ENCODE data around the gene CPNE6. TPM values are rescaled to one million over a fixed set of nuclear protein-coding genes. Genes with fewer than 3 reads are reported as not detected.

Gene CPNE6
- total and polyA plus RNA-seq, 2 of the 13 experiments (the other 11 are each of a cell fraction or from before 2014, with no cell fraction given) = not detected

DNA sequence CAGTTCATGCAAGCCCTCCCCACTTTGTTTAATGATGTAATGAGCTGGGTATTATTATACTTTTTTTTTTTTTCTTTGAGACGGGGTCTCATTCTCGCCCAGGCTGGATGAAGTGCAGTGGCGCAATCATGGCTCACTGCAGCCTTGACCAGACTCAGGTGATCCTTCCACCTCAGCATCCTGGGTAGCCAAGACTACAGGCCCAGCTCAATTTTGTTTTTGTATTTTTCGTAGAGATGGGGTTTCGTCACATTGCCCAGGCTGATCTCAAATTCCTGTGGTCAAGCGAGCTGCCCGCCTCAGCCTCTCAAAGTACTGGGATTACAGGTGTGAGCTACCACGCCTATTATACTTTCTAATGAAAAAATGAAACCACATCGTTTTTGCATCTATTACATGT lies 38.7 kb downstream of the CPNE6 start (continued):
- TF ChIP-seq, protein P1, sequence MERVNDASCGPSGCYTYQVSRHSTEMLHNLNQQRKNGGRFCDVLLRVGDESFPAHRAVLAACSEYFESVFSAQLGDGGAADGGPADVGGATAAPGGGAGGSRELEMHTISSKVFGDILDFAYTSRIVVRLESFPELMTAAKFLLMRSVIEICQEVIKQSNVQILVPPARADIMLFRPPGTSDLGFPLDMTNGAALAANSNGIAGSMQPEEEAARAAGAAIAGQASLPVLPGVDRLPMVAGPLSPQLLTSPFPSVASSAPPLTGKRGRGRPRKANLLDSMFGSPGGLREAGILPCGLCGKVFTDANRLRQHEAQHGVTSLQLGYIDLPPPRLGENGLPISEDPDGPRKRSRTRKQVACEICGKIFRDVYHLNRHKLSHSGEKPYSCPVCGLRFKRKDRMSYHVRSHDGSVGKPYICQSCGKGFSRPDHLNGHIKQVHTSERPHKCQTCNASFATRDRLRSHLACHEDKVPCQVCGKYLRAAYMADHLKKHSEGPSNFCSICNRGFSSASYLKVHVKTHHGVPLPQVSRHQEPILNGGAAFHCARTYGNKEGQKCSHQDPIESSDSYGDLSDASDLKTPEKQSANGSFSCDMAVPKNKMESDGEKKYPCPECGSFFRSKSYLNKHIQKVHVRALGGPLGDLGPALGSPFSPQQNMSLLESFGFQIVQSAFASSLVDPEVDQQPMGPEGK (CRISPR knock-in tag; IDR thresholded peaks at IDR 0.05) = peak; percentile 53
- no peak for TF ChIP-seq RBM39 (IDR thresholded peaks at IDR 0.05; ENCODE audit: low read depth, low read length, poor library complexity, severe bottlenecking)
- peak; percentile 44; the same call in 1 of the 2 replicates for TF ChIP-seq ZBTB38 (CRISPR knock-in tag; IDR thresholded peaks at IDR 0.05)
- TF ChIP-seq ZNF879 (CRISPR knock-in tag; IDR thresholded peaks at IDR 0.05) = peak; percentile 35; the same call in 1 of the 2 replicates
- peak; percentile 42; the same call in 1 of the 2 replicates for TF ChIP-seq SMYD3 (CRISPR knock-in tag; IDR thresholded peaks at IDR 0.05)
- 0 out of 2 replicates have a peak, but pooled peaks have one; percentile 7 for TF ChIP-seq BCL6 (CRISPR knock-in tag; IDR thresholded peaks at IDR 0.05)
- no peak for TF ChIP-seq CBX5 (CRISPR knock-in tag; IDR thresholded peaks at IDR 0.05; ENCODE audit: borderline replicate concordance)
- TF ChIP-seq, protein P2, sequence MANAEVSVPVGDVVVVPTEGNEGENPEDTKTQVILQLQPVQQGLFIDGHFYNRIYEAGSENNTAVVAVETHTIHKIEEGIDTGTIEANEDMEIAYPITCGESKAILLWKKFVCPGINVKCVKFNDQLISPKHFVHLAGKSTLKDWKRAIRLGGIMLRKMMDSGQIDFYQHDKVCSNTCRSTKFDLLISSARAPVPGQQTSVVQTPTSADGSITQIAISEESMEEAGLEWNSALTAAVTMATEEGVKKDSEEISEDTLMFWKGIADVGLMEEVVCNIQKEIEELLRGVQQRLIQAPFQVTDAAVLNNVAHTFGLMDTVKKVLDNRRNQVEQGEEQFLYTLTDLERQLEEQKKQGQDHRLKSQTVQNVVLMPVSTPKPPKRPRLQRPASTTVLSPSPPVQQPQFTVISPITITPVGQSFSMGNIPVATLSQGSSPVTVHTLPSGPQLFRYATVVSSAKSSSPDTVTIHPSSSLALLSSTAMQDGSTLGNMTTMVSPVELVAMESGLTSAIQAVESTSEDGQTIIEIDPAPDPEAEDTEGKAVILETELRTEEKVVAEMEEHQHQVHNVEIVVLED (CRISPR knock-in tag; IDR thresholded peaks at IDR 0.05; ENCODE audit: borderline replicate concordance) = no peak
- no peak for TF ChIP-seq MTA3 (CRISPR knock-in tag; IDR thresholded peaks at IDR 0.05)
- TF ChIP-seq PHF8 (CRISPR knock-in tag; IDR thresholded peaks at IDR 0.05) = no peak
- TF ChIP-seq ZNF562 (CRISPR knock-in tag; IDR thresholded peaks at IDR 0.05; ENCODE audit: borderline replicate concordance) = no peak
- TF ChIP-seq ZNF75D (CRISPR knock-in tag; IDR thresholded peaks at IDR 0.05; ENCODE audit: borderline replicate concordance) = no peak
- TF ChIP-seq KAT2B (IDR thresholded peaks at IDR 0.05; ENCODE audit: borderline replicate concordance, low read depth, low read length) = no peak
- TF ChIP-seq ZNF644 (CRISPR knock-in tag; IDR thresholded peaks at IDR 0.05; ENCODE audit: low read depth) = no peak
- TF ChIP-seq TEAD3 (CRISPR knock-in tag; optimal IDR thresholded peaks at IDR 0.05; ENCODE audit: borderline replicate concordance) = peak; percentile 65
- no peak for TF ChIP-seq KDM4B (CRISPR knock-in tag; IDR thresholded peaks at IDR 0.05)
- 0 out of 2 replicates have a peak, but pooled peaks have one; percentile 37 for TF ChIP-seq SP140L (CRISPR knock-in tag; IDR thresholded peaks at IDR 0.05; ENCODE audit: borderline replicate concordance)
- TF ChIP-seq, protein P3, sequence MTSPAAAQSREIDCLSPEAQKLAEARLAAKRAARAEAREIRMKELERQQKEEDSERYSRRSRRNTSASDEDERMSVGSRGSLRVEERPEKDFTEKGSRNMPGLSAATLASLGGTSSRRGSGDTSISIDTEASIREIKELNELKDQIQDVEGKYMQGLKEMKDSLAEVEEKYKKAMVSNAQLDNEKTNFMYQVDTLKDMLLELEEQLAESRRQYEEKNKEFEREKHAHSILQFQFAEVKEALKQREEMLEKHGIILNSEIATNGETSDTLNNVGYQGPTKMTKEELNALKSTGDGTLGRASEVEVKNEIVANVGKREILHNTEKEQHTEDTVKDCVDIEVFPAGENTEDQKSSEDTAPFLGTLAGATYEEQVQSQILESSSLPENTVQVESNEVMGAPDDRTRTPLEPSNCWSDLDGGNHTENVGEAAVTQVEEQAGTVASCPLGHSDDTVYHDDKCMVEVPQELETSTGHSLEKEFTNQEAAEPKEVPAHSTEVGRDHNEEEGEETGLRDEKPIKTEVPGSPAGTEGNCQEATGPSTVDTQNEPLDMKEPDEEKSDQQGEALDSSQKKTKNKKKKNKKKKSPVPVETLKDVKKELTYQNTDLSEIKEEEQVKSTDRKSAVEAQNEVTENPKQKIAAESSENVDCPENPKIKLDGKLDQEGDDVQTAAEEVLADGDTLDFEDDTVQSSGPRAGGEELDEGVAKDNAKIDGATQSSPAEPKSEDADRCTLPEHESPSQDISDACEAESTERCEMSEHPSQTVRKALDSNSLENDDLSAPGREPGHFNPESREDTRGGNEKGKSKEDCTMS (CRISPR knock-in tag; conservative IDR thresholded peaks at IDR 0.05) = no peak
- no peak for TF ChIP-seq NCOA5 (CRISPR knock-in tag; IDR thresholded peaks at IDR 0.05)
- TF ChIP-seq GTF3A (CRISPR knock-in tag; conservative IDR thresholded peaks at IDR 0.05) = no peak
- TF ChIP-seq PHF21A (CRISPR knock-in tag; IDR thresholded peaks at IDR 0.05) = no peak
- TF ChIP-seq ZNF501 (CRISPR knock-in tag; IDR thresholded peaks at IDR 0.05) = peak; percentile 44; the same call in 1 of the 2 replicates
- TF ChIP-seq KDM2A (CRISPR knock-in tag; IDR thresholded peaks at IDR 0.05; ENCODE audit: borderline replicate concordance, low read depth) = peak; percentile 17; the same call in 1 of the 2 replicates
- 0 out of 2 replicates have a peak, but pooled peaks have one; percentile 35 for TF ChIP-seq ISL2 (CRISPR knock-in tag; IDR thresholded peaks at IDR 0.05)
- 0 out of 2 replicates have a peak, but pooled peaks have one; percentile 20 for TF ChIP-seq NCOR1 (IDR thresholded peaks at IDR 0.05; ENCODE audit: borderline replicate concordance, low read length)
- TF ChIP-seq HMGA1 (CRISPR knock-in tag; conservative IDR thresholded peaks at IDR 0.05) = no peak
- 0 out of 2 replicates have a peak, but pooled peaks have one; percentile 19 for TF ChIP-seq RARA (CRISPR knock-in tag; IDR thresholded peaks at IDR 0.05)

All from HepG2 (cell line).